Right lobe of liver (tissue), 6 donors: ENCODE measurements around the gene SNAI1. TPM values are rescaled to one million over a fixed set of nuclear protein-coding genes. Genes with fewer than 3 reads are reported as not detected.

Experiments
- ATAC-seq, 4 donors: fragments of 200-7000 bp; cut with Tn5 transposase; one replicate each; pipeline ENCODE4 v1.9.1; 2020; ENCODE audit warnings: mild to moderate bottlenecking in 4 of 4, moderate library complexity in 4 of 4
- DNase-seq, 3 donors: peaks; one replicate each; pipeline ENCODE4 v3.0.0-alpha.2; 2020
- H3K27ac ChIP-seq, 3 donors: fragments of 200-600 bp; one replicate each; pipeline ENCODE4 v1.8.0; 2022
- H3K27me3 ChIP-seq, 2 donors: fragments of 200-600 bp; one replicate each; pipeline ENCODE4 v1.8.0; 2022
- H3K36me3 ChIP-seq, 4 donors: fragments of 200-600 bp; sonication (generic) in 1 of 4; one replicate each; pipeline versions ENCODE4 v1.5.1 to v1.8.0; 2017 to 2022; ENCODE audit warnings: control low read depth in 1 of 4
- H3K4me1 ChIP-seq, 4 donors: fragments of 200-600 bp; sonication (generic) in 1 of 4; one replicate each; pipeline versions ENCODE4 v1.5.1 to v1.8.0; 2017 to 2022; ENCODE audit warnings: control low read depth in 1 of 4
- H3K4me3 ChIP-seq, 3 donors: fragments of 200-600 bp; one replicate each; pipeline ENCODE4 v1.8.0; 2022
- H3K9me3 ChIP-seq, 4 donors: fragments of 200-600 bp; sonication (generic) in 1 of 4; one replicate each; pipeline versions ENCODE4 v1.5.1 to v1.8.0; 2017 to 2022; ENCODE audit warnings: control low read depth in 1 of 4
- CTCF ChIP-seq, 4 donors: fragments of 200-600 bp in 3 of 4; fragments of 450-650 bp in 1 of 4; IDR thresholded peaks; one replicate each; pipeline versions ENCODE4 v1.5.1 to v1.8.0; 2016 to 2022; ENCODE audit warnings: antibody characterized with exemption in 4 of 4, mild to moderate bottlenecking in 2 of 4
- POLR2A ChIP-seq: fragments of 450-650 bp; IDR thresholded peaks from one replicate; pipeline ENCODE4 v1.6.1; 2017; ENCODE audit warnings: antibody characterized with exemption, mild to moderate bottlenecking
- WGBS: methylation state at CpG from one replicate; pipeline ENCODE4 v1.1.6; 2018; ENCODE audit warnings: low coverage, low lambda C conversion rate; ENCODE audit not compliant: insufficient coverage; ENCODE audit errors: missing lambda C conversion rate; 5-methylcytosine and 5-hydroxymethylcytosine counted together
- intact Hi-C, 2 donors: fragments of 100-400 bp; cut with DNase I; formaldehyde crosslinking; loops; one replicate each; pipeline versions ENCODE4 v1.11.2 to v1.14.1; 2022
- total RNA-seq, 6 experiments: library from RNA; depleted of rRNA in 2 of 6; stranded (reverse); fragments of >200 nt in 2 of 6; fragmentation: NEBNext Ultra II Directional in 3 of 6; extraction: Animal tissue kit (Norgen Biotek cat#: 25700) in 3 of 6; gene quantifications; one replicate each; pipeline versions ENCODE4 v1.1.0 to v1.2.4, GENCODE V29; 2016 to 2023
- donor health status: DM: no; HTN: yes; CAD: no.
- donor health status: DM: no; HTN: no; CAD: no.
- donor health status: DM: no; HTN: no; CAD: no.
- donor health status: DM: no; HTN: yes; CAD: no.
- donor health status: DM: no; HTN: yes; CAD: no.

Gene SNAI1
- total RNA-seq, 6 experiments from 2014 or later: 0.73 to 1.9 (median 1.1) TPM

- H3K36me3 ChIP-seq: no peaks in the 10 kb centered on the region
- ATAC-seq (peak in 3 of 4 donors; percentile 5 to 29 (median 17)), DNase-seq (no peak)
- H3K4me3 ChIP-seq: no peak overlapping the region
- no peak overlapping the region for H3K27ac ChIP-seq
- H3K9me3 ChIP-seq: no peaks in the 10 kb centered on the region
- H3K4me1 ChIP-seq: peaks cover 0 to 7% (median 0%) of the 10 kb centered on the region in 4 donors
- WGBS: 43% methylated on average over 3 of the region's 3 CpGs
- intact Hi-C loops: no loop called here
- TF ChIP-seq POLR2A (no peak), CTCF (IDR thresholded peaks at IDR 0.05) (no peak)
- H3K27me3 ChIP-seq: no peaks in the 10 kb centered on the region
Measured at GRCh38 chr20:50020288-50020687, 37.5 kb downstream of the SNAI1 start.

DNA sequence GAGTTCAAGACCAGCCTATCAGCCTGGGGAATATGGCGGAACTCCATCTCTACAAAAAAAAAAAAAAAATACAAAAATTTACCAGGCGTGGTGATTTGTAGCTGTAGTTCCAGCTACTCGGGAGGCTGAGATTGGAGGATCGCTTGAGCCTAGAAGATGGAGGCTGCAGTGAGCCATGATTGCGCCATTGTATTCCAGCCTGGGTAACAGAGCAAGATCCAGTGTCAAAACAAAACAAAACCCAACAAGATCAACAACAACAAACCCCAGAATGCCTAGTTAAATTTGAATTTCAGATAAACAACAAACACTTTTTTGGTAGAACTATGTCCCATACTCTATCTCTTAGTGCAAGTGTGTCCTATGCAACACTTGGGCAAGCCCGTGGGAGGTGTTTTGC, 39.9 kb downstream of the SNAI1 start:
- TF ChIP-seq POLR2A (no peak), CTCF (IDR thresholded peaks at IDR 0.05) (no peak)
- H3K4me1 ChIP-seq: peaks cover 0 to 7% (median 0%) of the 10 kb centered on the region in 4 donors
- DNase-seq (no peak), ATAC-seq (no peak)
- H3K27ac ChIP-seq: no peak overlapping the region
- H3K9me3 ChIP-seq: no peaks in the 10 kb centered on the region
- no peak overlapping the region for H3K4me3 ChIP-seq
- intact Hi-C loops: no loop called here
- 86% methylated on average over 6 of the region's 6 CpGs for WGBS
- no peaks in the 10 kb centered on the region for H3K36me3 ChIP-seq
- no peaks in the 10 kb centered on the region for H3K27me3 ChIP-seq

- Histone ChIP-seq H3K27me3 (no peaks in the 10 kb centered on the region), H3K4me3 (no peak overlapping the region), H3K9me3 (no peaks in the 10 kb centered on the region), H3K36me3 (no peaks in the 10 kb centered on the region), H3K4me1 (peaks cover 0 to 7% (median 0%) of the 10 kb centered on the region in 4 donors), H3K27ac (no peak overlapping the region)
- ATAC-seq (peak in 1 of 4 donors; percentile 9), DNase-seq (no peak)
- 64% methylated on average over 4 of the region's 10 CpGs for WGBS
- intact Hi-C loops: no loop called here
- TF ChIP-seq POLR2A (no peak), CTCF (IDR thresholded peaks at IDR 0.05) (no peak)
Measured at GRCh38 chr20:50023116-50023805, 40.5 kb downstream of the SNAI1 start.

GRCh38 chr20:50026746-50027575, 44.2 kb downstream of the SNAI1 start:
- no peaks in the 10 kb centered on the region for H3K9me3 ChIP-seq
- TF ChIP-seq CTCF (IDR thresholded peaks at IDR 0.05): no peak
- TF ChIP-seq POLR2A: no peak
- ATAC-seq (no peak), DNase-seq (no peak)
- H3K27me3 ChIP-seq: no peaks in the 10 kb centered on the region
- 68% methylated on average over 6 of the region's 7 CpGs for WGBS
- intact Hi-C loops: no loop called here
- H3K4me3 ChIP-seq: no peak overlapping the region
- H3K27ac ChIP-seq: peak overlapping the region in 1 of 3 donors; percentile 18
- peaks cover 0 to 13% (median 6%) of the 10 kb centered on the region in 4 donors for H3K4me1 ChIP-seq
- no peaks in the 10 kb centered on the region for H3K36me3 ChIP-seq
